ENCODE data around the gene KRT79.
"Not testable (repeated sequence)": the region's sequence is repeated elsewhere in the genome, so short reads cannot be mapped to it uniquely, and the experiment has no call there.

Gene KRT79

DNA sequence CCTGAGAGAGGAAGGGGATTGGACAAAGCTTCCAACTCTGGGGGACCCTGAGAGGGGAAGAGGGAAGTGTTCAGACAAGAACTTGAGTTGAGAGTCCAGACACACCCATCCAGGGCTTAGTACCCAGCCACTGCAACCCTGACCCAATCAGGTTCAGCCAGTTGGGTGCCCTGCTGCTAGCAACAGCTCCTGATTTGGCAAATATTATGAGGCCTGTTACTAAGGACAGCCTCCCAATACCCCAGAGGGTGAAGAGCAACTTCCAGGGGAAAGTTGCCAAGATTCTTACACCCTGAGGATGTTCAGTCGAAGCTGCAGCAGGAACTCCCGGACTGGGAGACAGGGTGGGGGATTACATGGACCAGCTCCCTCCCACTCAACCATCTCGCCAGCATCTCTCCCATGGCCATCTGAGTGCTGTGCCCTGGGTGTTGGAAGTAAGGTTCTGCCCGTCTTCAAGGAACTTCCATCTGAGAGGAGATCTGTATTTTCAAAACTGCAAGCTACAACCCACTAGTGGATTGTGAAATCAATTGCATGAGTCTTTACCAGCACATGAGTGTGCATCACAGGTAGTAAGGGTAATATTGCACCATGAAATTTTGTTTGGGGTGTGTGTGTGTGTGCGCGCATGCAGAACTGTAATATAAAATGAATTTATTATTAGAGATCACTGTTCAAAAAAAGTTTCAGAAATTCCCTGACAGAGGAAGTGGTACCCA is 26.2 kb upstream of the KRT79 start:
- no peak for DNase-seq

DNA sequence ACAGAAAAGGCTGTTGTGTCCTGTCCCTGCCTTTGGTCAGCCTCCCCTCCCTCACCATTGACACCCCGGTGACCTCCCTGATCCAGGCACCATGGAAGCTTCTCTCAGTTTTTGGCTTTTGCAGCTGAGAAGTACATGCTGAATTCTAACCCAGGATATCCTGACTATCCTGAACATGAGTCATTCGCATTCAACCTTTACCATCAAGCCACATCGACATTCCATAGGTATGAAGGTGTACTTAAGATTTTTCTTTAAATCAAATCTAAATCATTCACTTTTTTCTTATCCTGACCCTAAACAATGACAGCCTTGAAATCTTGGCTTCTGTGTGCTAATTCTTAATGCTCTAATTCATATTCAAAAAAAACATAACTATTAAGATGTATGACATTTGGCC is 23.4 kb upstream of the KRT79 start:
- no peak for DNase-seq

GRCh38 chr12:52856787-52857186 is 22.7 kb upstream of the KRT79 start:
- no peak for DNase-seq

DNA sequence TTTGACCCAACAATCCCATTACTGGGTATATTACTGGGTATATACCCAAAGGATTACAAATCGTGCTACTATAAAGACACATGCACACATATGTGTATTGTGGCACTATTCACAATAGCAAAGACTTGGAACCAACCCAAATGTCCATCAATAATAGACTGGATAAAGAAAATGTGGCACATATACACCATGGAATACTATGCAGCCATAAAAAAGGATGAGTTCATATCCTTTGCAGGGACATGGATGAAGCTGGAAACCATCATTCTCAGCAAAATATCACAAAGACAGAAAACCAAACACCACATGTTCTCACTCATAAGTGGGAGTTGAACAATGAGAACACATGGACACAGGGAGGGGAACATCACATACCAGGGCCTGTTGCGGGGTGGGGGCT is 22.0 kb upstream of the KRT79 start:
- DNase-seq, result not testable (repeated sequence)

DNA sequence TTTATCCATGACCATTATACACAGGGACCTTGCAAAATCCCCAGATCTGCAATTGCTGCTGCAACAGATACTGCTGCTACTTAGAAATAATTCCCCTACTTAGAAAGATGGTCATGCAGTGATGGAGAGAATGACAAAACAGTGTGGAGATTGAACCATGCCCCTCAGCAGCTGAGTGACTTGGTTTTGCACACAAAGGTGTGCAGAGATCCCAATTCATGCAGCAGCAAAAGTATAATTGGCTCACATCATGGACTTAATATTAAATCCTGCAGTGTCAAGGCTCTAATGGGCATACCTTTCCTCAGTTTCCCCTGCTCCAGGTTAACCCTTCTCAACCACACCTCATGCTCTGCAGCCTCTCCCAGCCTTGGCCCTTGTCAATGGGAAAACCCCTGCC is 17.7 kb upstream of the KRT79 start:
- DNase-seq, result no peak

GRCh38 chr12:52850681-52851080 is 16.6 kb upstream of the KRT79 start:
- no peak for DNase-seq

- no peak for DNase-seq
Measured at GRCh38 chr12:52849511-52849910, 15.4 kb upstream of the KRT79 start.

DNA sequence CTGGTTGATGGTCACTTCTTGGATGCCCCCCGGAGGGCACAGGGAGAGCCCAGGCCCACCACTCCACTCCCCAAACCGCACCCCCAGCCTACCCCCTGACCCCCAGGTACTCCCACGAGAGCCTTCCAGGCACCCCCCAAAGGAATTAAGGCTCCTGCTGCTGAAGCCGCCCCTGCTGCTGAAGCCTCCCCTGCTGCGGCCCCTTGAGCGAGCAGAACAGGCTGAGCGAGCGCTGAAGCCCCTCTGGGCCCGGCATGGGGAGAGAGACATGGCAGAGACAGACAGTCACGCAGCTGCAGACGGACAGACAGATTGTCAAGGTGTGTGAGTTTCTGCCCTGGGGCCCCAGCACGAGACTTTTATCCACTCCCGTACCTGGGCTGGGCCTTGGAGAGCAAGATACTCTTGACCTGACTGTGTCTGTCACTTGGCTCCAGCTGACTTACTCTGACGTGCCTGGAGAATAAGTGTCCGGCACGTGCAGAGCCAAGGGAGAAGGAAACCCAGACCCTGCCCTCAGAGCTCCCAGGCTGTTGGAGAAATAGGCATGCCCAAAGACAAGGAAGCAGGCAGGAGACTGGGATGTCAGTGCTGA is 14.6 kb upstream of the KRT79 start, which contains the start of gene KRT78:
KRT78 (minus strand) TSS at position 334 of the 595 bp plus-strand sequence; CDS start at position 270, 64 bp downstream.
- no peak for DNase-seq

- no peak for DNase-seq
Measured at GRCh38 chr12:52847335-52848102, 13.4 kb upstream of the KRT79 start.

DNA sequence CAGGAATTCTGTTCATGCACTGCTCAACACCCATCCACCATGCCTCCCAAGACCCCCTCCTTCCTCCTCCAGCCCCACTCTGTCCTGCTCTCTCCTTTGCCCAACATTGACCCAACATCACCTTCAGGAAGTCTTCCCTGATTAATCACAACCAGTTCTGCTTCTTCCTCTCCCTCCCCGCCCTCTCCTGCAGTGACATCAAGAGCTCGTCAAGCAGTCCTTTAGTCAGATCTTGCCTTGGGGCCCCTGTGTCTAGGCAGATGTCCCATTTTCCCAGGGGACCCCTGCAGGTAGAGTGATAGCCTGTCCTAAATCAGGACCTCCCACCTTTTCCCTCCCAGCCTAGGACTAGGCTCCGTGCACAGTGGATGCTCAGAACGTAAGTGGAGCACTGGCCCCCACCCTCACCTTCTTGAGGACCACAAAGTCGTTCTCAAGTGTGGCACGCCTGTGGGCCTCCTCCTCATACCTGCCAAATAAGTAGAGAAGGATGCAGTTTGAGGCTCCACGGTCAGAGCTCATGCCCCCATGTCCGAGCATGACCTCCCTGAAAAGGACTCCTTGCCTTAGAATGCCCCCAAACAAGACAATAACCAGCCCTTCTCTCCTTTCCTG is 12.4 kb upstream of the KRT79 start:
- DNase-seq, result no peak

DNA sequence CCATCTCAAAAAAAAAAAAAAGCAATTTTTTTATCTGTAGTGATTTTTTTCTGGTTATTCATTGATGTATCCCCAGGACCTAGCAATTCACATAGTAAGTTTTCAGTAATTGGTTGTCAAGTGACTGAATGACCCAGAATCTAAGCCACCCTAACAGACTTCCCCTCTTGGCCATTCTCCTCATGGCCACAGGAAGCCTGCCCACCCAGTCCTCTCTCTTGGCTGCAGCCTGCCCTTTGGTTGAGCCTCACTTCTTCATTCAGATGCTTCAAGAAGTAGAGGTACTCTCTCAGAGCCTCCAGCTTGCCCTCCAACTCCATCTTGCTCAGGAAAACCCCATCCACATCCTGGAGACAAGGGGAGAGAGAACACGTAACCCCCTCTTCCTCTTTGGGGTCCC is 11.8 kb upstream of the KRT79 start:
- DNase-seq, result no peak

DNA sequence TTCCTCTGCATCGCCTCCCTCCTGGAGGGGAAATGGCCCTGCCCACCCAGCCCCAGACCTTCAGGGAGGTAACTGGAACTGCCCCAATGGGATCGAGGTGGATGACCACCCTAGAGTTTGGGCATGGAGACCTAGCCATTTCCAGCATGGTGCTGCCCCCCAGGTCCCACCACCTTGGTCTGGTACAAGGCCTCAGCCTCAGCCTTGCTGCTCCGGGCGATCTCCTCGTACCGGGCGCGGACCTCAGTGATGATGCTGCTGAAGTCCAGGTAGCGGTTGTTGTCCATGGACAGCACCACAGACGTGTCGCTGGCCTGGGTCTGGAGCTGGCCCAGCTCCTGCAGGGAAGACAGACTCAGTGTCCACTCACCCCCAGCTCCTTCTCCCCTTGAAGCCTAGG is 10.3 kb upstream of the KRT79 start:
- DNase-seq, result no peak

DNA sequence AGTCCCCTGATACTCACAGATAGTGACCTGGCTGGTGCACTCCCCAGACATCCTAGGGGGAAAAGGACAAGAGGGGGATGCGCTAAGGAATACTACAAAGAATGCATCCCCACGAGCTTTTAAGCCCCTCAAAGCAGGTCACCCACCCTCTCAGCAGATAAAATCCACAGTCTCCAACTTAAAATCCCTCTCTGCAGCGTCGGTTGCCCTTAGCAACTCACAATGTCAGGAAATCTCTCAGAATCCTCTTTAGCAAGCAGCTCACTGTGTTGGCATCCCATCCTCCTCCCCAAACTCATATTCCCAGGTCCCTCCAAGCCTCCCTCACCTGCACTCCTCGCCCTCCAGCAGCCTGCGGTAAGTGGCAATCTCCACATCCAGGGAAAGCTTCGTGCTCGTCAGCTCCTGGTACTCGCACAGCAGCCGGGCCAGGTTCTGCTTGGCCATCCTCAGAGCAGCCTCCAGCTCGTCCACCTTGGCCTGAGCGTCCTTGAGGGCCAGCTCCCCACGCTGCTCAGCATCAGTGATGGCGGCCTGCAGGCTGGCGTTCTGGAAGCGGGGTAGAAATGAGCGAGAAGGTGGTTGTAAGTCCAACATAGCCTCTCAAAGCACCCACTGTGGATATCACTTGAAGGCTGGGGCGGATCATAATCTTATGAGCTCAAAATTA is 5.5 kb upstream of the KRT79 start:
- DNase-seq, result no peak

DNA sequence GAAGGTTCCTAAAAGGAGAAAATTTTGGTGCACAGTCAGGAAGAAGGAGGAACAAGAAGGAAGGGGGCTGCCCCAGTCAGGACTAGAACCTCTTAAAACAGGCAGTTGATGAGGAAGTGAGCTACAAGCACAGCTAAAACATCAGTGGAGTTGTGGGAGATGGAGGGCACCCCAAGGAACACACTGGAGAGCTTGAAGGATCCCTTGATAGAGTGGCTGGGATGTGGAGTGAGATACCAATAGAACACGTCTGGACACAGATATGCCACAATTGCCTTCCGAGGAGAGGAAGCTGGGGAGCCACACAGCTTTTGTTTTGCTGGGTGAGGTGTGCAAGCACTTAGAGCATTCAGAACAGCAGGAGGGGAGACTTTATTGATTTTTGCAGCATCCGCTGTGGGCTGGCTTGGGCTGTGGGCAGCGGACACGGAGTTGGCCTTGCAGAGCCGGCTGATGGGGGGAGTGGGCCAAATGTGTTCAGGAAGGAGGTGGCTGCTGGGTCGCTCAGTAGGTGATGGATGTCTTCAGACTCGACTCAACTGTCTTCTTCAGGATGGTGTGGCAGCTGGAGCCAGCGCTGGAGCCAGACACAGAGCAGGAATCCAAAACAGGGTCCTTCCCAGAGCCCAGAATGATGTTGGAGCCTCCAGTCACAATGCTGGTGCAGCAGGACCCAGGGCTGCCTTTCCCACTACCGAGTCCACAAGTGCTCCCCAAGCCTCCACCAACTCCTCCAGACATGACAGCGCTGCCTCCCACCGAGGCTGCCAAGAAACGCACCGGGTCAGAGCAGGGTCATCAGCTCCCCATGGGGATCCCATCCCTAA is 4.7 kb upstream of the KRT79 start:
- DNase-seq, result no peak

DNA sequence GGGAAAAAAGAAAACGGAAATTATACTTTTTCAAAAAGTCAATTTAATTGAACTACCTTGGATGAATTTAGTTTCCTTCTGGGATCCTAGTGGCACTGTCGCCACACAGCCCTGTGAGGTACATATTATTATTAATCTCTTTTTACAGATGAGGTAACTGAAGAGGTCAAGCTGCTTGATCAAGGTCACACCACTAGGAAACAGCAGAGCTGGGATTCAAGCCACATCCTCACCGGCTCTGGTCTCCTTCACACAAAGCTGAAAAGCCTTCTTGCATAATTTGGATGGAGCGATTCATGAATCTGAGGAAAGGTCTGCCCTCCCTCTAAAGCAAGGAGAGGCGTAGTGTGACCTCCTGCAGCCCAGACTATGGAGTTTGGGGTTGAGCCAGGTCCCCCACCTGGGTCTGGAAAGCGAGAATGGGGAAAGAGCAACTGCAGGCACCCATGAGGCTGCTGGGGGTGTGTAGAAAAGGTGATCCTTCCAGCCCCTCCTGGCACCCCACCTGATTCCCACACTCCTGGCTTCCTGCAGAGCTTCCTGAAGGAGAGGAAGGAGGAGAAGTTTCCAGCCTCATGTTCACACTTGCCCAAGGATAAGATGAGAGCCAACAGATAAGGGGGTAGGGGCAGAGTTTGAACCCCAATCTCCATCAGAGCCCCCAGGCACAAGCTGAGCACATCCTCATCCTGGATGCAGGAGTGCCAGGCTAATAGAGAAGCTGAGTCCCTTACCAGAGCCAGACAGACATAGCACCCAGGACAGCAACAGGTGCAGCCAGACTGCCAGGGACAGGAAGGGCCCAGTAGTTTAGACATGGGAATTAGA is 3.9 kb upstream of the KRT79 start:
- DNase-seq, result no peak

DNA sequence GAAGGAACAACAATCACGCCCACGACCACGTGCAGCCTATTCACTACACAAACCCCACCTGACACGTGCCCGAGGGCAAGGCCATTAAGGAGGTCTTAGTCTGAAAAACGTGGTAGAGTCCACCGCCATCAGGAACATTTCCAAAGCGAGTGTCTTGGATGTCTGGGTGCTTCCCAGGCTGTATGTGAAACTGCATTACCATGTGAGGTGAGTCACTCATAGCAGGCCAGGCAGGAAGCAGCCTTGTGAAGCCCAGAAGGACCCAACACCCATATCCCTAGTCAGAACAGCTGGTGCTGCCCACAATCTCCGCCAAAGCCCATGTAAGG is 3.3 kb upstream of the KRT79 start:
- no peak for DNase-seq

- no peak for DNase-seq
Measured at GRCh38 chr12:52836491-52837412, 2.6 kb upstream of the KRT79 start.

DNA sequence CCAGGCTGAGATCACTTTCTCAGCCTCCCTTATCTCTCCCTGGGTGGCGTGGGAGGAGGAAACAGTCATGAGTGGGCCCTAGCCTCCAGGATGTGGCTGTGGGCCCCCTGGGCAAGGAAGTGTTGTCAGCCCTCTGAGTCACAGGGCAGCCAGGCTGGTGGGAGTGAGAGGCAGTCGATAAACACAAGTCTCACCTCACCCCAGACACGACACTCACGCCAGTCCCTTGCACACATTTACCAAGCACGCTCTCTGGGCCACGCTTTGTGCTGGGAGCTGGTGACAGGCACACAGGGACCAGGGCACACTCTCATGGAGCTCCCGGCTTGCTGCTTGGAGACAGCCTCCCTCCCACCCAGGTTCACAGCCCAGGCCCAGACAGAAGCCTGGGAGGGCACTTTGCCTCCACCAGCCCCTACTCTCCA is 1.9 kb upstream of the KRT79 start:
- no peak for DNase-seq

GRCh38 chr12:52835271-52836041 is 1.3 kb upstream of the KRT79 start:
- DNase-seq, result no peak

- DNase-seq, result no peak
Measured at GRCh38 chr12:52834727-52835001, 553 bp upstream of the KRT79 start.
